ENCODE measurements around the gene OTULIN.

DNA sequence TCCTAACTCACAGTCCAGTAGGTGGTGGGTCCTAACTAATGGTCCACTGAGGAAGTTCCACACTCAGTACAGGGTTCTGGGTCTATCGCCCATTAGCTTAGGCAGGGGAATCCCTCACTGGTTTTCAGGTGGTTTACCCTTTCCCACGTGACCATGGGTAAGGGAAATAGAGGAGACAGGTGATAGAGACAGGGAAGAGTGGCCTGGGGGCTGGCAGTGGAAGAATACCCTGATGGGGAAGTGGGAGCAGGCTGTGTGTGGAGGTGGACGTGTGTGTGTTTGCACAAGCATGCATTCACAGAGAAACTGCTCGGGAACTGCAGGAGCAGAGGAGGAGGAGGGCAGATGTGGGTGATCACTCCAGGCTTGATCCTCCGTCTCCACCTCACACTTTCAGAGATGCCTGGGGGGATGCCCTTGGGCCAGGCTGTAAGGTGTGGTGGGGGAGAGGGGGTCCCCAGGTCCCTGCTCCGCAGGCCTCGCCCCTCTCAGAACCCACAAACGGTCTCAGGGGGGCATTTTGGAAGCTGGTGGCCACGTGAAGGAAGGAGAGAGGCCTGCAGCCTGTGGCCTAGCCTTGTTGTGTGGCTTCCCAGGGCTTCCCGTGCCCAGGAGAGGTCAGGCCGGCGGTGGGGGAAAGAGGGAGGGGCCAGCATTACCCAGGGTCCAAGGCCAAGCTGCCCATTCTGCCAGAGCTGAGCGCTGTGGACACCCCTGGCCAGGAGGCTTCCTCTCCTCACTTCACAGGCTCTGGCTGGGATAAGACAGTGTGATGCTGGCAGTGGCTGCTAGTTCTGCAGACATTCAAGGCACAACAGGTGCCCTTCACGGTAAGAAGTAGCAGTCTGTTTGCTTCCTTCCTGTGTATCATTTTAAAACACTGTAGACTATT lies 80.0 kb downstream of the OTULIN start:
- TF ChIP-seq CTCF (optimal IDR thresholded peaks at IDR 0.05 in 1 of 3, IDR thresholded peaks at IDR 0.05 in 1 of 3, conservative IDR thresholded peaks at IDR 0.05 in 1 of 3; ENCODE audit: extremely low read depth in 1 of 3, insufficient read depth in 2 of 3, low read length in 3 of 3) (no peak), EZH2 (IDR thresholded peaks at IDR 0.05; ENCODE audit: low read length) (no peak)
